ENCODE data around the gene NOP56. TPM values are rescaled to one million over a fixed set of nuclear protein-coding genes. Genes with fewer than 3 reads are reported as not detected.

NOP56 gene
- total and polyA plus RNA-seq, 2 donors (not counting 1 experiment from before 2014, with no cell fraction given) = 212 to 247 TPM

GRCh38 chr20:2663887-2664719 is 11.7 kb downstream of the NOP56 start, which contains the start of gene IDH3B:
Gene IDH3B, minus strand, starts transcription at chr20:2664216. Its CDS starts 28 bp downstream, at chr20:2664188.
- DNase-seq (peak; percentile 92), ATAC-seq (ENCODE audit: low read depth) (peak; percentile 95)
- H3K27ac ChIP-seq (ENCODE audit: low read length in 2 of 2) = peak within 1 kb of the TSS; percentile 88 to 98
- WGBS (ENCODE audit: insufficient coverage) = 9% methylated on average over 44 of the region's 49 CpGs
- peak within 1 kb of the TSS; percentile 79 for H3K9ac ChIP-seq (ENCODE audit: low read length)
- H3K79me2 ChIP-seq (ENCODE audit: control insufficient read depth, insufficient read depth, low read length) = peaks cover 13% of the 10 kb centered on the region
- H4K20me1 ChIP-seq (ENCODE audit: control insufficient read depth, insufficient read depth, low read length, poor library complexity, severe bottlenecking) = peaks cover 8% of the 10 kb centered on the region
- no peaks in the 10 kb centered on the region for H3K9me3 ChIP-seq (ENCODE audit: control extremely low read depth in 1 of 3, control insufficient read depth in 2 of 3, insufficient read depth in 1 of 3, low read length in 2 of 3)
- intact Hi-C loops (cut with micrococcal nuclease) = loop anchor here (1.0 kb wide), 2 partner anchors 12 to 29 kb away; partner anchors contain the start of gene NOP56
- ChIA-PET CTCF (interaction anchor here (0.6 to 3.4 kb wide), 4 partner anchors 9 to 215 kb away, joined by 3 to 22 read pairs (median 3); partner anchors contain the start of gene NOP56), POLR2A (interaction anchor here (1.1 to 3.8 kb wide), 3 partner anchors 11 to 194 kb away, joined by 3 to 57 read pairs (median 6); partner anchors contain the start of genes EBF4, NOP56 and SNRPB)
- H3K36me3 ChIP-seq (replicated peaks in 1 of 2; ENCODE audit: control extremely low read depth in 1 of 2, control insufficient read depth in 1 of 2, extremely low read depth in 1 of 2, insufficient read depth in 2 of 2, low read length in 1 of 2) = peaks cover 0 to 30% of the 10 kb centered on the region in 2 experiments
- peaks cover 0 to 6% (median 0%) of the 10 kb centered on the region in 4 experiments for H3K27me3 ChIP-seq (replicated peaks in 1 of 4; ENCODE audit: control extremely low read depth in 1 of 4, control insufficient read depth in 3 of 4, insufficient read depth in 4 of 4, low read length in 3 of 4)
- Mint-ChIP-seq H3K27ac (peak within 1 kb of the TSS; percentile 98), H3K9me3 (ENCODE audit: insufficient read depth) (no peaks in the 10 kb centered on the region), H3K4me3 (peak within 1 kb of the TSS; percentile 92), H3K27me3 (peaks cover 12% of the 10 kb centered on the region), H3K4me1 (peaks cover 20% of the 10 kb centered on the region)
- no peak for TF ChIP-seq EZH2 (IDR thresholded peaks at IDR 0.05; ENCODE audit: borderline replicate concordance, insufficient read depth, low read depth, low read length, poor library complexity, severe bottlenecking)
- peak within 1 kb of the TSS; percentile 90 for H2AFZ ChIP-seq (ENCODE audit: insufficient read depth, low read depth, low read length, poor library complexity, severe bottlenecking)
- peaks cover 13 to 14% of the 10 kb centered on the region in 2 donors for H3K4me1 ChIP-seq (ENCODE audit: control insufficient read depth in 2 of 2, insufficient read depth in 2 of 2, low read length in 2 of 2)
- H3K4me2 ChIP-seq (replicated peaks; ENCODE audit: low read depth, low read length, poor library complexity, severe bottlenecking) = peak within 1 kb of the TSS; percentile 96
- H3K4me3 ChIP-seq (ENCODE audit: control extremely low read depth in 1 of 5, extremely low read depth in 1 of 5, insufficient read depth in 1 of 5, low read depth in 2 of 5, low read length in 4 of 5) = peak within 1 kb of the TSS; percentile 71 to 96 (median 80)

GRCh38 chr20:2671977-2672376 is 19.5 kb downstream of the NOP56 start:
- TF ChIP-seq CTCF (IDR thresholded peaks at IDR 0.05) (no peak), EZH2 (IDR thresholded peaks at IDR 0.05; ENCODE audit: borderline replicate concordance, insufficient read depth, low read depth, low read length, poor library complexity, severe bottlenecking) (no peak)
- H3K4me1 Mint-ChIP-seq = no peaks in the 10 kb centered on the region
- H3K27me3 Mint-ChIP-seq = peaks cover 19% of the 10 kb centered on the region
- ChIA-PET CTCF (no interaction called here), POLR2A (no interaction called here)
- WGBS (ENCODE audit: insufficient coverage) = 33% methylated on average over 3 of the region's 4 CpGs
- H3K79me2 ChIP-seq (ENCODE audit: control insufficient read depth, insufficient read depth, low read length) = no peaks in the 10 kb centered on the region
- no peak overlapping the region for H2AFZ ChIP-seq (ENCODE audit: insufficient read depth, low read depth, low read length, poor library complexity, severe bottlenecking)
- DNase-seq (no peak), ATAC-seq (ENCODE audit: low read depth) (no peak)
- no peak overlapping the region for H3K4me2 ChIP-seq (replicated peaks; ENCODE audit: low read depth, low read length, poor library complexity, severe bottlenecking)
- H3K9ac ChIP-seq (ENCODE audit: low read length) = no peak overlapping the region
- intact Hi-C loops (cut with micrococcal nuclease) = no loop called here
- H4K20me1 ChIP-seq (ENCODE audit: control insufficient read depth, insufficient read depth, low read length, poor library complexity, severe bottlenecking) = no peaks in the 10 kb centered on the region
- H3K9me3 Mint-ChIP-seq (ENCODE audit: insufficient read depth) = no peaks in the 10 kb centered on the region
- no peak overlapping the region for H3K27ac ChIP-seq (ENCODE audit: low read length in 2 of 2)
- H3K36me3 ChIP-seq (replicated peaks in 1 of 2; ENCODE audit: control extremely low read depth in 1 of 2, control insufficient read depth in 1 of 2, extremely low read depth in 1 of 2, insufficient read depth in 2 of 2, low read length in 1 of 2) = no peaks in the 10 kb centered on the region
- no peaks in the 10 kb centered on the region for H3K9me3 ChIP-seq (ENCODE audit: control extremely low read depth in 1 of 3, control insufficient read depth in 2 of 3, insufficient read depth in 1 of 3, low read length in 2 of 3)
- H3K27me3 ChIP-seq (replicated peaks in 1 of 4; ENCODE audit: control extremely low read depth in 1 of 4, control insufficient read depth in 3 of 4, insufficient read depth in 4 of 4, low read length in 3 of 4) = peaks cover 0 to 23% (median 2%) of the 10 kb centered on the region in 4 experiments
- no peak overlapping the region for H3K27ac Mint-ChIP-seq
- no peak overlapping the region for H3K4me3 ChIP-seq (ENCODE audit: control extremely low read depth in 1 of 5, extremely low read depth in 1 of 5, insufficient read depth in 1 of 5, low read depth in 2 of 5, low read length in 4 of 5)
- no peaks in the 10 kb centered on the region for H3K4me1 ChIP-seq (ENCODE audit: control insufficient read depth in 2 of 2, insufficient read depth in 2 of 2, low read length in 2 of 2)
- H3K4me3 Mint-ChIP-seq = no peak overlapping the region

All from B cell (primary cell).